ENCODE results near the gene HPN. TPM values are rescaled to one million over a fixed set of nuclear protein-coding genes. Genes with fewer than 3 reads are reported as not detected.
A peak's percentile ranks its signal among the peaks of the same experiment; 100 is the strongest.
"Not testable (repeated sequence)": the region's sequence is repeated elsewhere in the genome, so short reads cannot be mapped to it uniquely, and the experiment has no call there.

HPN gene
- 150 and 162 TPM in 2 replicates for total RNA-seq
- polyA plus RNA-seq: 206 and 241 TPM in 2 replicates

DNA sequence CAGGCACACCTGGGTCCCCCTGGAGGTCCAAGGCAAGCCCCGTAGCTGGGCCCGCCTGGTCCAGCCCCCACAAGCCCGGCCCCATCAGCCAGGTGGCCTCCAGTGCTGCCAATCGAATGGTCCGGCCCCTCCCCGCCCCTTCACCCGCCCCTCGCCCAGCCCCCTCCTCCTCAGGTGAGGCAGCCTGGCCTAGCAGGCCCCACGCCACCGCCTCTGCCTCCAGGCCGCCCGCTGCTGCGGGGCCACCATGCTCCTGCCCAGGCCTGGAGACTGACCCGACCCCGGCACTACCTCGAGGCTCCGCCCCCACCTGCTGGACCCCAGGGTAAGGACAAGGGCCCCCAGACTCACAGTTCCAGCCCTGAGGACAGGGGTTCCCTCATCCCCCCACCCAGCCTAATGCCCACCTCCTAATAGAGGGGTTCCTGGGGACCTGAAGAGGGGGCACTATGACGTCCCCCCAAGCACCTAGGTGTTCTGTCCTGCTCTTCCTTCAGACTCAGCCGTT is at the start of gene HPN:
Gene HPN (plus strand): TSS at position 174 of the 508 bp plus-strand sequence. CDS start 786 bp downstream, outside the sequence.
- 25% methylated on average over 9 of the region's 19 CpGs for WGBS (ENCODE audit: low lambda C conversion rate, missing lambda C conversion rate)
- Histone ChIP-seq H3K9me2 (replicated peaks; ENCODE audit: insufficient read depth) (no peaks in the 10 kb centered on the region), H3K4me3 (peak within 1 kb of the TSS; percentile 20), H3K9me3 (ENCODE audit: low read depth) (no peaks in the 10 kb centered on the region), H3K4me1 (ENCODE audit: insufficient read depth) (peaks cover 16% of the 10 kb centered on the region), H2AFZ (no peak within 1 kb of the TSS), H4K20me1 (ENCODE audit: insufficient read depth, poor library complexity, severe bottlenecking) (peaks cover 6% of the 10 kb centered on the region), H3K36me3 (replicated peaks; ENCODE audit: insufficient read depth, low read depth) (no peaks in the 10 kb centered on the region), H3K79me2 (peaks cover 25% of the 10 kb centered on the region), H3K27ac (peak within 1 kb of the TSS; percentile 99), H3K27me3 (no peaks in the 10 kb centered on the region), H3K4me2 (peak within 1 kb of the TSS; percentile 81)
- TF ChIP-seq EZH2phosphoT487 (IDR thresholded peaks at IDR 0.05; ENCODE audit: low read depth, severe bottlenecking, unreplicated experiment): no peak
- TF ChIP-seq, protein P1, sequence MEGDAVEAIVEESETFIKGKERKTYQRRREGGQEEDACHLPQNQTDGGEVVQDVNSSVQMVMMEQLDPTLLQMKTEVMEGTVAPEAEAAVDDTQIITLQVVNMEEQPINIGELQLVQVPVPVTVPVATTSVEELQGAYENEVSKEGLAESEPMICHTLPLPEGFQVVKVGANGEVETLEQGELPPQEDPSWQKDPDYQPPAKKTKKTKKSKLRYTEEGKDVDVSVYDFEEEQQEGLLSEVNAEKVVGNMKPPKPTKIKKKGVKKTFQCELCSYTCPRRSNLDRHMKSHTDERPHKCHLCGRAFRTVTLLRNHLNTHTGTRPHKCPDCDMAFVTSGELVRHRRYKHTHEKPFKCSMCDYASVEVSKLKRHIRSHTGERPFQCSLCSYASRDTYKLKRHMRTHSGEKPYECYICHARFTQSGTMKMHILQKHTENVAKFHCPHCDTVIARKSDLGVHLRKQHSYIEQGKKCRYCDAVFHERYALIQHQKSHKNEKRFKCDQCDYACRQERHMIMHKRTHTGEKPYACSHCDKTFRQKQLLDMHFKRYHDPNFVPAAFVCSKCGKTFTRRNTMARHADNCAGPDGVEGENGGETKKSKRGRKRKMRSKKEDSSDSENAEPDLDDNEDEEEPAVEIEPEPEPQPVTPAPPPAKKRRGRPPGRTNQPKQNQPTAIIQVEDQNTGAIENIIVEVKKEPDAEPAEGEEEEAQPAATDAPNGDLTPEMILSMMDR (IDR thresholded peaks at IDR 0.05; ENCODE audit: poor library complexity): no peak
- TF ChIP-seq EZH2 (IDR thresholded peaks at IDR 0.05; ENCODE audit: borderline replicate concordance): no peak
- peak; percentile 91 for DNase-seq (ENCODE audit: low spot score)

DNA sequence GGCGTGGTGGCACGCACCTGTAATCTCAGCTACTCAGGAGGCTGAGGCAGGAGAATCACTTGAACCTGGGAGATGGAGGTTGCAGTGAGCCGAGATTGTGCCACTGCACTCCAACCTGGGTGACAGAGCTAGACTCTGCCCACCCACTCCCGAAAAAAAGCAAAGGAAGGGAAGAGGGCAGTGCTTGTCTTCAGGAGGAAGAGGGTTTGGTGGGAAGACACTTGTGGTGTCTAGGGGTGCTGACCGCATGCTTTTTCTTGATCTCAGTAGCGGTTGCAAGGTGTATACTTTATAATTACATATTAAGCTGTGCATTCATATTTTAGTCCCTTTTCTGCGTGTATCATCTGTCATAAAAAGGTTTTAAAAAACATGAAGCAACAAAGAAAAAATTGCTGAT is 48.9 kb upstream of the HPN start:
- not testable (repeated sequence) for H3K4me2 ChIP-seq; DNase-seq (ENCODE audit: low spot score); H3K4me3 ChIP-seq; H3K36me3 ChIP-seq (replicated peaks; ENCODE audit: insufficient read depth, low read depth); H4K20me1 ChIP-seq (ENCODE audit: insufficient read depth, poor library complexity, severe bottlenecking); H3K79me2 ChIP-seq; H3K27ac ChIP-seq; H3K27me3 ChIP-seq; H3K9me2 ChIP-seq (replicated peaks; ENCODE audit: insufficient read depth); H2AFZ ChIP-seq; H3K9me3 ChIP-seq (ENCODE audit: low read depth)
- peaks cover 13% of the 10 kb centered on the region for H3K4me1 ChIP-seq (ENCODE audit: insufficient read depth)
- WGBS (ENCODE audit: low lambda C conversion rate, missing lambda C conversion rate): 89% methylated on average over 7 of the region's 7 CpGs

DNA sequence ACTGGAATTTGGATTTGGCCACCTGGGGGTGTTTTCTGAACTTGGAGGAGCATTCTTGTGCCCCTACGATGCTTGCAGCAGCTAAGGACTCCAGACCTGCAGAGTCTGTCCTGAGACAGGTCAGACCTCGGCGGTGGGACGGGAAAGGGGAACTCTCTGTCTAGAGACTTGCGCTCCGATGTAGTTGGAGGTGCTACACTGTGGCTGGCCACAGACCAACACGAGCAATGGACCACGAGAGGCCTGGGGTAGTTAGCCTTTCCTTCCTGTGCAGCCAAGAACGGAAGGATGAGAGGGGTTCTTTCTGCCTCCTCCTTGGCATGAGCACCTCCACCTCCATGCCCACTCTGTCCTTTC is 47.3 kb upstream of the HPN start:
- no peak for DNase-seq (ENCODE audit: low spot score)
- Histone ChIP-seq H3K9me3 (ENCODE audit: low read depth) (no peaks in the 10 kb centered on the region), H3K79me2 (peaks cover 8% of the 10 kb centered on the region), H3K36me3 (replicated peaks; ENCODE audit: insufficient read depth, low read depth) (no peaks in the 10 kb centered on the region), H4K20me1 (ENCODE audit: insufficient read depth, poor library complexity, severe bottlenecking) (no peaks in the 10 kb centered on the region), H3K4me2 (no peak overlapping the region), H2AFZ (no peak overlapping the region), H3K4me1 (ENCODE audit: insufficient read depth) (peaks cover 19% of the 10 kb centered on the region), H3K27me3 (no peaks in the 10 kb centered on the region), H3K27ac (peak overlapping the region; percentile 81), H3K4me3 (no peak overlapping the region), H3K9me2 (replicated peaks; ENCODE audit: insufficient read depth) (no peaks in the 10 kb centered on the region)
- 92% methylated on average over 9 of the region's 9 CpGs for WGBS (ENCODE audit: low lambda C conversion rate, missing lambda C conversion rate)
- TF ChIP-seq EZH2phosphoT487 (IDR thresholded peaks at IDR 0.05; ENCODE audit: low read depth, severe bottlenecking, unreplicated experiment) (no peak), EZH2 (IDR thresholded peaks at IDR 0.05; ENCODE audit: borderline replicate concordance) (no peak)
- TF ChIP-seq, protein P1 (IDR thresholded peaks at IDR 0.05; ENCODE audit: poor library complexity): no peak

DNA sequence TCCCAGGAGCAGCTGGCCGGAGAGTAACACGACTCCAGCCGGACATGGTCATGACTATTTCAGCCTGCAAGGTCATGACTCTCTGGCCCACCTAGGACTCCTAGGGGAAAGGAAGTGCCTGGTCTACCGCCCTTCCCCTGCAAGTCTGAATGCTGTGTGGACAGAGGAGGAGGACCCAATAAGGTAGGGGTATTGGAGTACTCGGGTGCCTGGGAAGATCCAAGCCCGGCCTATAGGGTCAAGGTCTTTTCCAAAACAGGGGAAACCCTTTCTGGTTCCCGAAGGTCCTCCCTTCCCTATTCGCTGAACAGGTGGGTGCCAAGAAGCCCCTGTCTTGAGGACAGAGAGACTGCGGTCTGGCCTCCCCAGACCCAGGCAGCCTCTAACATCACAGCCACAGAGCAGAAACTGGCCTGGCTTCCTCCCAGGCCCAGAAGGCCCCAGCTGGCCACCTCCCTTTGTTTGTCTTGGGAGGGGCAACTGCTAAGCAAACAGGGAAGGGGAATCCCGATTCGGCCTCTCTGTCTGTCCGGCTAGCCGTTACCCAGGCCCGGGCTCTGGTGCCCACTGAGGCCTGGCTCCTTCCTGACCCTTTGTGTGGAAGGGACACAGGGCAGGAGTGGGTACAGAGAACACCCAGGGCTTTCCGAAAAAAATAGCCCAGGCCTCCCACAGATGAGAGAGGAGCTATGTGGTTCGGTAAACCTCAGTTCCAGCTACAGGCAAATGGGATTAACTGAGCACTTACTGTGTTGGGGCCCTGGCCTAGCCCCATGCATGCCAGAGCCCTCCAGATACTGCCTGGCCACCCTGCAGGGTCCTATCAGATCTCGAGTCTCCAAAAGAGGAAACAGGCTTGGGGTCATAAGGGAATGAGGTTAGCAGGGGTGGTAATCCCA is 46.6 kb upstream of the HPN start:
- Histone ChIP-seq H3K36me3 (replicated peaks; ENCODE audit: insufficient read depth, low read depth) (no peaks in the 10 kb centered on the region), H4K20me1 (ENCODE audit: insufficient read depth, poor library complexity, severe bottlenecking) (no peaks in the 10 kb centered on the region), H3K79me2 (peaks cover 8% of the 10 kb centered on the region), H3K4me1 (ENCODE audit: insufficient read depth) (peaks cover 19% of the 10 kb centered on the region), H3K27me3 (no peaks in the 10 kb centered on the region), H3K4me3 (no peak overlapping the region), H3K9me2 (replicated peaks; ENCODE audit: insufficient read depth) (no peaks in the 10 kb centered on the region), H2AFZ (no peak overlapping the region), H3K9me3 (ENCODE audit: low read depth) (no peaks in the 10 kb centered on the region), H3K4me2 (peak overlapping the region; percentile 55), H3K27ac (peak overlapping the region; percentile 81)
- TF ChIP-seq EZH2phosphoT487 (IDR thresholded peaks at IDR 0.05; ENCODE audit: low read depth, severe bottlenecking, unreplicated experiment) (no peak), EZH2 (IDR thresholded peaks at IDR 0.05; ENCODE audit: borderline replicate concordance) (no peak)
- TF ChIP-seq, protein P1 (IDR thresholded peaks at IDR 0.05; ENCODE audit: poor library complexity): no peak
- 78% methylated on average over 17 of the region's 17 CpGs for WGBS (ENCODE audit: low lambda C conversion rate, missing lambda C conversion rate)
- peak; percentile 72 for DNase-seq (ENCODE audit: low spot score)
